Umbilical cord (tissue), 2 donors: Measurements from ENCODE around the gene KRTAP5-6. TPM values are rescaled to one million over a fixed set of nuclear protein-coding genes. Genes with fewer than 3 reads are reported as not detected.
A peak's percentile ranks its signal among the peaks of the same experiment; 100 is the strongest.

ENCODE experiments used
- DNase-seq: peaks from one replicate; pipeline ENCODE4 v3.0.0-alpha.2; 2015; ENCODE audit warnings: low spot score
- total RNA-seq: library from RNA; depleted of rRNA; stranded (reverse); fragments of >200 nt; gene quantifications from one replicate; pipeline ENCODE4 v1.2.3, GENCODE V29; 2014; ENCODE audit warnings: low replicate concordance; ENCODE audit not compliant: insufficient read depth

KRTAP5-6 gene
- total RNA-seq, 1 donor from 2014 or later = not detected

GRCh38 chr11:1701091-1701807 lies 4.3 kb downstream of the KRTAP5-6 start:
- no peak for DNase-seq

- DNase-seq = no peak
These were observed 5.5 kb downstream of the KRTAP5-6 start for GRCh38 chr11:1702506-1702905.

- DNase-seq = no peak
These were observed 6.2 kb downstream of the KRTAP5-6 start for GRCh38 chr11:1703146-1703545.

- peak; percentile 71 for DNase-seq
These were observed 8.4 kb downstream of the KRTAP5-6 start for GRCh38 chr11:1705126-1706052.

GRCh38 chr11:1706634-1707400 lies 9.8 kb downstream of the KRTAP5-6 start:
- no peak for DNase-seq

GRCh38 chr11:1707751-1708150 lies 10.8 kb downstream of the KRTAP5-6 start:
- no peak for DNase-seq

- no peak for DNase-seq
These were observed 11.7 kb downstream of the KRTAP5-6 start for GRCh38 chr11:1708716-1709115.

GRCh38 chr11:1714908-1715885 lies 18.2 kb downstream of the KRTAP5-6 start:
- DNase-seq = no peak

- no peak for DNase-seq
These were observed 20.8 kb downstream of the KRTAP5-6 start for GRCh38 chr11:1717745-1718144.

GRCh38 chr11:1718326-1718725 lies 21.3 kb downstream of the KRTAP5-6 start:
- DNase-seq = no peak

- no peak for DNase-seq
These were observed 22.8 kb downstream of the KRTAP5-6 start for GRCh38 chr11:1719781-1720180.

GRCh38 chr11:1727096-1727690 lies 30.2 kb downstream of the KRTAP5-6 start:
- no peak for DNase-seq

- DNase-seq = no peak
These were observed 30.9 kb downstream of the KRTAP5-6 start for GRCh38 chr11:1727861-1728260.

GRCh38 chr11:1728301-1728700 lies 31.3 kb downstream of the KRTAP5-6 start:
- DNase-seq = no peak

- no peak for DNase-seq
These were observed 32.1 kb downstream of the KRTAP5-6 start for GRCh38 chr11:1728931-1729691.

- DNase-seq = no peak
These were observed 32.7 kb downstream of the KRTAP5-6 start for GRCh38 chr11:1729692-1730011.

- peak; percentile 85 for DNase-seq
These were observed 33.1 kb downstream of the KRTAP5-6 start for GRCh38 chr11:1730059-1730629.

- no peak for DNase-seq
These were observed 34.6 kb downstream of the KRTAP5-6 start for GRCh38 chr11:1731451-1732059.

GRCh38 chr11:1732418-1733008 lies 35.5 kb downstream of the KRTAP5-6 start:
- DNase-seq = no peak
